Dermis blood vessel endothelial cell (primary cell): ENCODE measurements around the gene S100Z. TPM values are rescaled to one million over a fixed set of nuclear protein-coding genes. Genes with fewer than 3 reads are reported as not detected.
"Not testable (repeated sequence)": the region's sequence is repeated elsewhere in the genome, so short reads cannot be mapped to it uniquely, and the experiment has no call there.

Experiments
- DNase-seq: peaks from one replicate; pipeline ENCODE4 v3.0.0; 2010
- total RNA-seq: library from RNA; depleted of rRNA; stranded (reverse); fragments of >200 nt; gene quantifications from 2 replicates; pipeline ENCODE4 v1.2.3, GENCODE V29; 2014

The S100Z gene
- total RNA-seq, 1 donor from 2014 or later: not detected

- DNase-seq: no peak
Measured at GRCh38 chr5:76888733-76889300, 39.0 kb downstream of the S100Z start.

- no peak for DNase-seq
Measured at GRCh38 chr5:76893294-76893693, 43.5 kb downstream of the S100Z start.

- no peak for DNase-seq
Measured at GRCh38 chr5:76896196-76896595, 46.4 kb downstream of the S100Z start.

DNA sequence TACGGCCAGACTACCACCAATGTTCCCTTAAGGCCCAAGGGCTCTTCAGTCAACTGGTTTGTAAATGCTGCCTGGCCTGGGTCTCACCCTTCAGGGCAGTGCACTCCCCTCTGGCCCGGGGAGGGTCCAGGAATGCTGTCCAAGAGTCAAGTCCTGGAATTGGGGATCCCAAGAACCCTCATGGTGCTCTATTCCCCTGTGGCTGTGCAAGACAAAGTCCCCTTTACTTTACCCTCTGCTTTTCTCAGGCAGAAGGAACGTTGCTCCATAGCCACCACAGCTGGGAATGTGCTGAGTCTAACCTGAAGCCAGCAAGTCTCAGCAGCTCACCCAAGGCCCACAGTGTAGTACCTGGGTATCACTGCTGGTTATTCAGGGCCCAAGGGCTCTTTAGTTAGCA, 51.7 kb downstream of the S100Z start:
- no peak for DNase-seq

DNA sequence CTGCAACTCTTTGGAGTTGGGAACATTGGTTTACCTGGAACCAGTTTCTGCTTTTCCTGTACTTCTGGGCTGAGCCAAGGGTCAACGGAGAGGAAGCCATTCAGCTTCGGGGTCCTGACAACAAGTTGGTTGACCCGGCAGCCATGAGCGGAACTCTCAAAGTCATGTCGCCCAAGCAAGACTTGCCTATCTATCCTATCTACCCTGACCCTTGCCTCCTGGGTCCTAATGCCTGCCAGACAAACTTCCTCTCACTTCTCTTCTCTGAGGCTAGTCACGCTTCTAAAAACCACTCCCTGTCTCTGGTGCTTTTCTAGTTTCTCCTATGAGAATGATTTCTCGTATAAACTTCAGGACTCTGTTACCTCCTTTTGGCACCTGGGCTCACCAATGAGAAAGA, 58.4 kb downstream of the S100Z start:
- no peak for DNase-seq

GRCh38 chr5:76910344-76910933, 60.6 kb downstream of the S100Z start:
- DNase-seq: not testable (repeated sequence)

GRCh38 chr5:76914671-76915070, 64.9 kb downstream of the S100Z start:
- DNase-seq: not testable (repeated sequence)

DNA sequence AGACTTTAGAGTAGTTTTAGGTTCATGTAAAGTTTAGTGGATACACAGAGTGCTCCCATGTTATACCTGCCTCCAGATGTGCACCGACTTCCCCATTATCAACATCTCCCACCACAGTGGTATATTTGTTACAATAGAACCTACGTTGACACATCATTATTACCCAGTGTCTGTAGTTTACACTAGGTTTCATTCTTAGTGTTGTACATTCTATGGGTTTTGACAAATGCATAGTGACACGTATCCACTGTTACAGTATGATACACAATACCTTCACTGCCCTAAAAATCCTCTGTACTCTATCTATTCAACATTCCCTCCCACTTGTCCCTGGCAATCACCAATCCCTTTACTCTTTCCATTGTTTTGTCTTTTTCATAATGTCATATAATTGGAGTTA, 68.7 kb downstream of the S100Z start:
- DNase-seq: no peak

DNA sequence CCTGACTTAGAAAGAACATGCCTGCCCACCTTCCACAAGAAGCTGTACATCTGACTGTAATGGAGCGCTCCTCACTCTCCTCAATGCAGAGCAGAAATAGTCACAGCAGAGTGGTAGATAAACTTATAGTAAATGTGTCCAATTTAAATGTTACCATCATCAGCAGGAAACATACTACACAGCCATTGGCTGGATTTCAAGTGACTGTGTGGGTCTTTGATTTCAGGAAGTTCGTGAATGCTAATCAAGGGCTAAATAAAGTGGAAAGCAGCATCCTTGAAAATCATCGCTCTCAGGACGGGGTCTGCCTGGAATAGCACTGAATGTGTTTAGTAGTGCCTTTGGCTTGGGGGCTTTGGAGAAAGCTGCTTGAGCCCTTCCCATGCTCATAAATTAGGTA, 70.7 kb downstream of the S100Z start:
- no peak for DNase-seq

- DNase-seq: no peak
Measured at GRCh38 chr5:76926329-76927105, 76.7 kb downstream of the S100Z start.

GRCh38 chr5:76927961-76928360, 78.1 kb downstream of the S100Z start:
- DNase-seq: no peak

- DNase-seq: no peak
Measured at GRCh38 chr5:76930083-76930482, 80.3 kb downstream of the S100Z start.

- no peak for DNase-seq
Measured at GRCh38 chr5:76938177-76938576, 88.4 kb downstream of the S100Z start.

- no peak for DNase-seq
Measured at GRCh38 chr5:76941000-76941399, 91.2 kb downstream of the S100Z start.

DNA sequence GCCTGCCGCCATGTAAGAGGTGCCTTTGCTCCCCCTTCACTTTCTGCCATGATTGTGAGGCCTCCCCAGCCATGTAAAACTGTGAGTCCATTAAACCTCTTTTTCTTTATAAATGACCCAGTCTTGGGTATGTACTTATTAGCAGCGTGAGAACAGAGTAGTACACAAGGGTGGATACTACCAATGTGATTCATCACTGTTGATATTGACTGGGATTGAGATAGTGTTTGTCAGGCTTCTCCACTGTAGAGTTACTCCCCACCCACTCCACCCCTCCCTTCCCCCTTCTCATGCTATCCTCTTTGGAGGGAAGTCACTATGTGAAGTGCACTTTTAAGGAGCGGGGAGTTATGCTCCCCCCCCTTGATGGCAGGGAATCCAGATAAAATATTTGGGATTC, 91.6 kb downstream of the S100Z start:
- DNase-seq: no peak

DNA sequence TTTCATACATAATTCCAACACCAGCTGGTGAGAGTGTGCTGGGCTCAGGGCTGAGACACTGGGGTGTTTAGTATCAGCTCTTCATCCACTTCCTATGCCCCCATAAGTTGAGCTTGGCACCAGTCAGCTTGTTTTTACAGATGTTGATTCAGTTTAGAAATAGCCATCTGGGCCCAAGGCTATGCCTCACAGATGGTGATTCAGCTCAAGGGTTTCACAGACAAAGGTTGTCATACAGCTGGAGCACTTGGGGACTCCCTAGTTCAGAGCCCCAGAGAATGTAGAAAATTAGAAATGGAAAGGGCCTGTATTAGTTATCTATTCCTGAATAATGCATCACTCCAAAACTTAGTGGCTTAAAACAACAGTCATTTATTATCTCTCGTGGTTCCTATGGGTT, 92.8 kb downstream of the S100Z start:
- DNase-seq: no peak

DNA sequence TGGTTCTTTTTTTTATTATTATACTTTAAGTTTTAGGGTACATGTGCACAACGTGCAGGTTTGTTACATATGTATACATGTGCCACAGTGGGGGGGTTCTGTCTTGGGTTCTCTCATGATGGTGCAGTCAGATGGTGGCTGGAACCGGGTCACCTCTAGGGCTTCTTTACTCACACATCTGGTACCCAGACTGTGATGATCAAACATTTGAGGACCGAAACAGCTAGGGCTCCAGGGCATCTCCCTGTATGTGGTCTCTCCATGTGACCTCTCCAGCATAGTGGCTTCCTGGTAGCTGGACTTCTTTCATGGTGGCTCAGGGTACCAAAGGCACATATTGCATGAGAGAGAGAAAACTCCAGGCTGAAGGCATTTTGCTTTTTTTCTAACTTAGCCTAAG, 93.2 kb downstream of the S100Z start:
- no peak for DNase-seq

GRCh38 chr5:76944638-76945037, 94.8 kb downstream of the S100Z start:
- no peak for DNase-seq

DNA sequence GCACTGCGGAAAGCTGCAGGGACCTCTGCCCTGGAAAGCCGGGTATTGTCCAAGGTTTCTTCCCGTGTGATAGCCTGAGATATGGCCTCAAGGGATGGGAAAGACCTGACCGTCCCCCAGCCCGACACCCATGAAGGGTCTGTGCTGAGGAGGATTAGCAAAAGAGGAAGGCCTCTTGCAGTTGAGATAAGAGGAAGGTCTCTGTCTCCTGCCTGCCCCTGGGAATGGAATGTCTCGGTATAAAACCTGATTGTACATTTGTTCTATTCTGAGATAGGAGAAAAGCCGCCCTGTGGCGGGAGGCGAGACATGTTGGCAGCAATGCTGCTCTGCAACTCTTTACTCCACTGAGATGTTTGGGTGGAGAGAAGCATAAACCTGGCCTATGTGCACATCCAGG, 95.4 kb downstream of the S100Z start:
- not testable (repeated sequence) for DNase-seq

DNA sequence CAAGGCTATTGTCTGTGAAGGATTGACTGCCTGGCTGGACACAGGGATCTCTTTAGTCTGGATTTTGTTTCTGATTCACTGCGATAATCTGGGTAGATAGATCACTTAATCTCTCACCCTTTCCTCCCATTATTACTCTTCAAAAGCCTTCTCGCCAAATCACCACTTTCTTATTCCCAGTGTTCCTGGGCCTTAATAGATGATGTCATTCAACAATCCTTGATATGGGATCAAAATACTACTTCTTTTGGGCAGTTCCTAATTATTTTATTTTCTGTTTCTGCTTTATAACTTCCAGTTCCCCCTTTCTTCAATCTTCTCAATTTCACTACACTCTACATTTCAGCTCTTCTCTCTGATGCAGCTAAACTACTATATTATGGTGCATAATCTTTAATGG, 96.3 kb downstream of the S100Z start:
- DNase-seq: no peak

DNA sequence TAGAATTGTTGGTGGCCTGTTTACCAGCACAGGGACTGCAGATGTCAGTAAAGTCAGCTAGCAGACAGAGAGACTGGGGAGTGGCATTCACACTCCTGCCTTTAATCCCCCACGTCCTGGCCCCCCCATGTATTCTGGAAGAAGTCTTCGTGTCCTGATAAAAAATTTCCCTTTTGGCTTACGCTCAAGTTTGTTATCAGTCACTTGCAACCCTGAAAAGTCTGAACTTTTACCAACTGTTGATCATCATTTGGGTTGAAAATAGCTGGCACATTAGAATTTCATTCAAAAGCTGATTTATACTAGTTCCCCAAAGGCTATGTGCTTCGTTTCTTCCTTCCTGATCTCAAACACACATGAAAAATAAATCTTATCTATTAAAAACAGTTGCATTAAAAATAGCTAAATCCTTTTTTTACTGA, 97.3 kb downstream of the S100Z start:
- peak; percentile 29 for DNase-seq

DNA sequence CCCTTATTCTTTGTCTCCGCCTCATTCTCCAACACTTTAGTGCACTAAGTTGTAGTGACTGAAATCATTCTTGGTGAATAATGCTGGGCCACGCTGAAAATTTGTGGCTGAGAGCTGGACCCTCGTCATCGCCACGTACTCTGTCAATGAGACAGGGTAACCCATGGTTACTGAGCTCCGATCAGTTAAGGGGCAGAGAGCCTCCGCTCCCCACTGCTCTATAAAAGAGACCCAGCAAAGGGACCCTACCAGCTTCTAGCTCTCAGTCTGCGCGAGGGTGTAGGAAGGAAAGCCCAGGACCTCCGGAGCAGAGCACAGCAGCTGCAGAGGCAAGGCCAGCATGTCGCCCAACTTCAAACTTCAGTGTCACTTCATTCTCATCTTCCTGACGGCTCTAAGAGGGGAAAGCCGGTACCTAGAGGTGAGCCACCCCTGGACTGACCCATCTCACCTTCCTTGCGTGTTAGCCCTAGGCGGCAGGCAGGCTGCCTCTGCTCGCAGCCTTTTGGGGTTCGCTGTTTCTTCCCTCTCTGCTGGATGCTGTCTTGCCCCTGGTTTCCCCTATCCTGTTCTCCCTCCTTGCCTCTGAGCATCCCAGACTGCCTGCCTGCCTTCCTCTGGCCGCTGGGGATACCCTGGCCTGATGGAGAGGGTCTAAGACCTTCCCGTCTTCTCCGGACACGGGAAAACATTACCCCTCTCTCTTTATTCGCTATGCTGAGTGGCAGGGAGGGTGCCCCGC, 103.2 kb downstream of the S100Z start, which contains the start of gene CRHBP:
Gene CRHBP (plus strand): TSS at position 251 of the 742 bp plus-strand sequence. CDS start 90 bp downstream, at position 341.
- no peak for DNase-seq
